Gastrocnemius medialis (tissue), 4 donors: ENCODE results near the gene CLEC4E.

Experiments
- CTCF ChIP-seq, 5 experiments: fragments of 450-650 bp in 3 of 5; fragments of 200-600 bp in 2 of 5; sonication (generic) in 2 of 5; IDR thresholded peaks in 4 of 5; conservative IDR thresholded peaks in 1 of 5; 1 replicate in 4 of 5; 2 replicates in 1 of 5; pipeline ENCODE4 v1.5.1; 2016 to 2019; ENCODE audit warnings: antibody characterized with exemption in 5 of 5, mild to moderate bottlenecking in 3 of 5, moderate library complexity in 3 of 5
- POLR2A ChIP-seq, 2 donors: fragments of 450-650 bp; IDR thresholded peaks; one replicate each; pipeline ENCODE4 v1.6.1; 2017; ENCODE audit warnings: antibody characterized with exemption in 2 of 2, mild to moderate bottlenecking in 2 of 2, moderate library complexity in 2 of 2

GRCh38 chr12:8577879-8578278, 37.2 kb upstream of the CLEC4E start:
- TF ChIP-seq CTCF (IDR thresholded peaks at IDR 0.05 in 4 of 5, conservative IDR thresholded peaks at IDR 0.05 in 1 of 5) (no peak), POLR2A (IDR thresholded peaks at IDR 0.05) (no peak)
